ENCODE data around the gene C11orf98. TPM values are rescaled to one million over a fixed set of nuclear protein-coding genes. Genes with fewer than 3 reads are reported as not detected.

Gene C11orf98
- total RNA-seq, 1 experiment from 2014 or later = 154 TPM

DNA sequence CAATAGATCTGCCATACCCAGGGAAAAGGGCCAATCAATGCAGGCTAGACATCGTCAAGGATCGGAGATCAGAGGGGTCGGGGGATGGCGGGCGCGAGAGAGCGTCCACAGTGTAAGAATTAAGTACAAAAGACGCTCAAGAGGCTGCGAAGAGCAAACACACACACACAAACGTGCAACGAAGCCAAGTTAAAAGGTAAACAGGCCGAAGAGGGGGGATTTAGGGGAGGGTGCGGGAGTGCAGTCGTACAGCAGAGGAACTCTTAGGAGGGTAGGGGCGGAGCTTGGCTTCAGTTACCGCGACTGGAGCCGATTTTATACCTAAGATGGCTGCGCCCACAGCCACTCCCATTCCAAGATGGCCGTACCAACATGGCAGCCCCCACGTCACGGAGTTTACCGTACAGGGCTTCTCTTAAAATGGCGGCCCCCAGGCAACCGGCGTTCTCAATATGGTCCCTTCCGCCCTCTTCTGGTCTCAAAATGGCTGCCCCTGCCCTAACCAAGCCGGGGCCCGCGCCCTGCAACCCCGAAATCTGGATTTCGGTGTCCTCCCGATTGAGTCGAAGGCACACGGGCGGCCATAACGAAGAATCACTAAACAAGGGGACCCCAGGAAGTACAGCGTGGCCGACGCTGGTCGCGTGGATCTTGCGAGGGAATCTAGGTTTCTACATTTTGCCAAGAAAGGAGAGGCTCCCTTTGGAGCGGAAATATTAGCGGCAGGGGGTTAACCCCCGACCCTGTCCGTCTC lies 44.4 kb upstream of the C11orf98 start (continued):
- TF ChIP-seq, protein P1, sequence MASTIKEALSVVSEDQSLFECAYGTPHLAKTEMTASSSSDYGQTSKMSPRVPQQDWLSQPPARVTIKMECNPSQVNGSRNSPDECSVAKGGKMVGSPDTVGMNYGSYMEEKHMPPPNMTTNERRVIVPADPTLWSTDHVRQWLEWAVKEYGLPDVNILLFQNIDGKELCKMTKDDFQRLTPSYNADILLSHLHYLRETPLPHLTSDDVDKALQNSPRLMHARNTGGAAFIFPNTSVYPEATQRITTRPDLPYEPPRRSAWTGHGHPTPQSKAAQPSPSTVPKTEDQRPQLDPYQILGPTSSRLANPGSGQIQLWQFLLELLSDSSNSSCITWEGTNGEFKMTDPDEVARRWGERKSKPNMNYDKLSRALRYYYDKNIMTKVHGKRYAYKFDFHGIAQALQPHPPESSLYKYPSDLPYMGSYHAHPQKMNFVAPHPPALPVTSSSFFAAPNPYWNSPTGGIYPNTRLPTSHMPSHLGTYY (CRISPR knock-in tag; IDR thresholded peaks at IDR 0.05) = no peak
- TF ChIP-seq, protein P2, sequence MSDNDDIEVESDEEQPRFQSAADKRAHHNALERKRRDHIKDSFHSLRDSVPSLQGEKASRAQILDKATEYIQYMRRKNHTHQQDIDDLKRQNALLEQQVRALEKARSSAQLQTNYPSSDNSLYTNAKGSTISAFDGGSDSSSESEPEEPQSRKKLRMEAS (CRISPR knock-in tag; IDR thresholded peaks at IDR 0.05) = peak; percentile 83; the same call in 1 of the 2 replicates
- TF ChIP-seq, protein P3, sequence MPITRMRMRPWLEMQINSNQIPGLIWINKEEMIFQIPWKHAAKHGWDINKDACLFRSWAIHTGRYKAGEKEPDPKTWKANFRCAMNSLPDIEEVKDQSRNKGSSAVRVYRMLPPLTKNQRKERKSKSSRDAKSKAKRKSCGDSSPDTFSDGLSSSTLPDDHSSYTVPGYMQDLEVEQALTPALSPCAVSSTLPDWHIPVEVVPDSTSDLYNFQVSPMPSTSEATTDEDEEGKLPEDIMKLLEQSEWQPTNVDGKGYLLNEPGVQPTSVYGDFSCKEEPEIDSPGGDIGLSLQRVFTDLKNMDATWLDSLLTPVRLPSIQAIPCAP (CRISPR knock-in tag; IDR thresholded peaks at IDR 0.05) = no peak
- no peak for TF ChIP-seq TEAD1 (CRISPR knock-in tag; IDR thresholded peaks at IDR 0.05)
- TF ChIP-seq ZNF232 (CRISPR knock-in tag; IDR thresholded peaks at IDR 0.05) = peak; percentile 71
- TF ChIP-seq SP1 (CRISPR knock-in tag; conservative IDR thresholded peaks at IDR 0.05) = peak; percentile 68
- TF ChIP-seq, protein P4, sequence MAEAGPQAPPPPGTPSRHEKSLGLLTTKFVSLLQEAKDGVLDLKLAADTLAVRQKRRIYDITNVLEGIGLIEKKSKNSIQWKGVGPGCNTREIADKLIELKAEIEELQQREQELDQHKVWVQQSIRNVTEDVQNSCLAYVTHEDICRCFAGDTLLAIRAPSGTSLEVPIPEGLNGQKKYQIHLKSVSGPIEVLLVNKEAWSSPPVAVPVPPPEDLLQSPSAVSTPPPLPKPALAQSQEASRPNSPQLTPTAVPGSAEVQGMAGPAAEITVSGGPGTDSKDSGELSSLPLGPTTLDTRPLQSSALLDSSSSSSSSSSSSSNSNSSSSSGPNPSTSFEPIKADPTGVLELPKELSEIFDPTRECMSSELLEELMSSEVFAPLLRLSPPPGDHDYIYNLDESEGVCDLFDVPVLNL (CRISPR knock-in tag; IDR thresholded peaks at IDR 0.05; ENCODE audit: borderline replicate concordance, low read depth) = no peak
- TF ChIP-seq RORB (CRISPR knock-in tag; IDR thresholded peaks at IDR 0.05) = no peak
- no peak for TF ChIP-seq NFYB (CRISPR knock-in tag; conservative IDR thresholded peaks at IDR 0.05; ENCODE audit: low read depth)
- TF ChIP-seq, protein P5, sequence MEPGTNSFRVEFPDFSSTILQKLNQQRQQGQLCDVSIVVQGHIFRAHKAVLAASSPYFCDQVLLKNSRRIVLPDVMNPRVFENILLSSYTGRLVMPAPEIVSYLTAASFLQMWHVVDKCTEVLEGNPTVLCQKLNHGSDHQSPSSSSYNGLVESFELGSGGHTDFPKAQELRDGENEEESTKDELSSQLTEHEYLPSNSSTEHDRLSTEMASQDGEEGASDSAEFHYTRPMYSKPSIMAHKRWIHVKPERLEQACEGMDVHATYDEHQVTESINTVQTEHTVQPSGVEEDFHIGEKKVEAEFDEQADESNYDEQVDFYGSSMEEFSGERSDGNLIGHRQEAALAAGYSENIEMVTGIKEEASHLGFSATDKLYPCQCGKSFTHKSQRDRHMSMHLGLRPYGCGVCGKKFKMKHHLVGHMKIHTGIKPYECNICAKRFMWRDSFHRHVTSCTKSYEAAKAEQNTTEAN (CRISPR knock-in tag; IDR thresholded peaks at IDR 0.05) = no peak
- TF ChIP-seq, protein P6, sequence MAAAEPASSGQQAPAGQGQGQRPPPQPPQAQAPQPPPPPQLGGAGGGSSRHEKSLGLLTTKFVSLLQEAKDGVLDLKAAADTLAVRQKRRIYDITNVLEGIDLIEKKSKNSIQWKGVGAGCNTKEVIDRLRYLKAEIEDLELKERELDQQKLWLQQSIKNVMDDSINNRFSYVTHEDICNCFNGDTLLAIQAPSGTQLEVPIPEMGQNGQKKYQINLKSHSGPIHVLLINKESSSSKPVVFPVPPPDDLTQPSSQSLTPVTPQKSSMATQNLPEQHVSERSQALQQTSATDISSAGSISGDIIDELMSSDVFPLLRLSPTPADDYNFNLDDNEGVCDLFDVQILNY (CRISPR knock-in tag; IDR thresholded peaks at IDR 0.05) = peak; percentile 88
- peak; percentile 55; the same call in 1 of the 2 replicates for TF ChIP-seq ESRRA (CRISPR knock-in tag; IDR thresholded peaks at IDR 0.05; ENCODE audit: borderline replicate concordance)
- peak; percentile 65; the same call in 1 of the 2 replicates for TF ChIP-seq CREM (CRISPR knock-in tag; IDR thresholded peaks at IDR 0.05)
- TF ChIP-seq, protein P7, sequence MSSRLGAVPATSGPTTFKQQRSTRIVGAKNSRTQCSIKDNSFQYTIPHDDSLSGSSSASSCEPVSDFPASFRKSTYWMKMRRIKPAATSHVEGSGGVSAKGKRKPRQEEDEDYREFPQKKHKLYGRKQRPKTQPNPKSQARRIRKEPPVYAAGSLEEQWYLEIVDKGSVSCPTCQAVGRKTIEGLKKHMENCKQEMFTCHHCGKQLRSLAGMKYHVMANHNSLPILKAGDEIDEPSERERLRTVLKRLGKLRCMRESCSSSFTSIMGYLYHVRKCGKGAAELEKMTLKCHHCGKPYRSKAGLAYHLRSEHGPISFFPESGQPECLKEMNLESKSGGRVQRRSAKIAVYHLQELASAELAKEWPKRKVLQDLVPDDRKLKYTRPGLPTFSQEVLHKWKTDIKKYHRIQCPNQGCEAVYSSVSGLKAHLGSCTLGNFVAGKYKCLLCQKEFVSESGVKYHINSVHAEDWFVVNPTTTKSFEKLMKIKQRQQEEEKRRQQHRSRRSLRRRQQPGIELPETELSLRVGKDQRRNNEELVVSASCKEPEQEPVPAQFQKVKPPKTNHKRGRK (CRISPR knock-in tag; IDR thresholded peaks at IDR 0.05; ENCODE audit: borderline replicate concordance) = no peak
- TF ChIP-seq TP53 (CRISPR knock-in tag; IDR thresholded peaks at IDR 0.05) = peak; percentile 3; the same call in 1 of the 2 replicates
- no peak for TF ChIP-seq ZNF121 (CRISPR knock-in tag; IDR thresholded peaks at IDR 0.05)
- TF ChIP-seq MYBL2 (CRISPR knock-in tag; IDR thresholded peaks at IDR 0.05) = no peak
- peak; percentile 42; the same call in 1 of the 2 replicates for TF ChIP-seq FOXP1 (CRISPR knock-in tag; IDR thresholded peaks at IDR 0.05; ENCODE audit: borderline replicate concordance)
- TF ChIP-seq ZNF396 (CRISPR knock-in tag; IDR thresholded peaks at IDR 0.05; ENCODE audit: borderline replicate concordance) = 0 out of 2 replicates have a peak, but pooled peaks have one; percentile 61
- TF ChIP-seq MXD4 (CRISPR knock-in tag; IDR thresholded peaks at IDR 0.05; ENCODE audit: borderline replicate concordance) = no peak
- TF ChIP-seq ZNF138 (CRISPR knock-in tag; conservative IDR thresholded peaks at IDR 0.05) = no peak
- no peak for TF ChIP-seq NR2C2 (CRISPR knock-in tag; IDR thresholded peaks at IDR 0.05)
- TF ChIP-seq ATF1 (CRISPR knock-in tag; IDR thresholded peaks at IDR 0.05) = peak; percentile 71
- 0 out of 2 replicates have a peak, but pooled peaks have one; percentile 56 for TF ChIP-seq SMAD3 (CRISPR knock-in tag; IDR thresholded peaks at IDR 0.05; ENCODE audit: borderline replicate concordance)
- TF ChIP-seq, protein P8, sequence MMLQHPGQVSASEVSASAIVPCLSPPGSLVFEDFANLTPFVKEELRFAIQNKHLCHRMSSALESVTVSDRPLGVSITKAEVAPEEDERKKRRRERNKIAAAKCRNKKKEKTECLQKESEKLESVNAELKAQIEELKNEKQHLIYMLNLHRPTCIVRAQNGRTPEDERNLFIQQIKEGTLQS (CRISPR knock-in tag; conservative IDR thresholded peaks at IDR 0.05) = no peak

Measured in WTC11 (cell line).